IPS-18c (cell line): ENCODE data around the gene XPNPEP1.

Source experiments
- H3K4me3 ChIP-seq: 2 replicates; pipeline ENCODE4 v1.7.0; 2013; ENCODE audit warnings: low read depth, mild to moderate bottlenecking, low read length, moderate library complexity; ENCODE audit not compliant: insufficient read depth
- H3K9me3 ChIP-seq: one replicate; pipeline ENCODE4 v1.6.1; 2013; ENCODE audit warnings: mild to moderate bottlenecking, low read length, moderate library complexity; ENCODE audit not compliant: control insufficient read depth, insufficient read depth

XPNPEP1 gene

GRCh38 chr10:109922976-109923921 is at the start of gene XPNPEP1:
TSS of gene XPNPEP1 (minus strand) at chr10:109923511. CDS start at chr10:109923433, 78 bp downstream.
- H3K4me3 ChIP-seq: peak within 1 kb of the TSS; percentile 87
- H3K9me3 ChIP-seq: no peaks in the 10 kb centered on the region

- Histone ChIP-seq H3K4me3 (no peak overlapping the region), H3K9me3 (no peaks in the 10 kb centered on the region)
Observed at GRCh38 chr10:109972372-109973001, 49.2 kb upstream of the XPNPEP1 start.

- Histone ChIP-seq H3K4me3 (no peak overlapping the region), H3K9me3 (no peaks in the 10 kb centered on the region)
Observed at GRCh38 chr10:109971634-109972033, 48.3 kb upstream of the XPNPEP1 start.

GRCh38 chr10:109969760-109970346 is 46.5 kb upstream of the XPNPEP1 start:
- H3K4me3 ChIP-seq: no peak overlapping the region

GRCh38 chr10:109968953-109969759 is 45.8 kb upstream of the XPNPEP1 start:
- H3K4me3 ChIP-seq: no peak overlapping the region
- no peaks in the 10 kb centered on the region for H3K9me3 ChIP-seq

More at GRCh38 chr10:109969760-109970346, 46.5 kb upstream of the XPNPEP1 start:
- H3K9me3 ChIP-seq: no peaks in the 10 kb centered on the region

- Histone ChIP-seq H3K4me3 (no peak overlapping the region), H3K9me3 (no peaks in the 10 kb centered on the region)
Observed at GRCh38 chr10:109967739-109968088, 44.4 kb upstream of the XPNPEP1 start.

GRCh38 chr10:109966961-109967738 is 43.8 kb upstream of the XPNPEP1 start:
- no peak overlapping the region for H3K4me3 ChIP-seq
- H3K9me3 ChIP-seq: no peaks in the 10 kb centered on the region

- Histone ChIP-seq H3K9me3 (no peaks in the 10 kb centered on the region), H3K4me3 (no peak overlapping the region)
Observed at GRCh38 chr10:109964318-109964717, 41.0 kb upstream of the XPNPEP1 start.

GRCh38 chr10:109963439-109963838 is 40.1 kb upstream of the XPNPEP1 start:
- H3K4me3 ChIP-seq: no peak overlapping the region
- no peaks in the 10 kb centered on the region for H3K9me3 ChIP-seq

GRCh38 chr10:109962247-109962646 is 38.9 kb upstream of the XPNPEP1 start:
- Histone ChIP-seq H3K9me3 (no peaks in the 10 kb centered on the region), H3K4me3 (no peak overlapping the region)

- H3K9me3 ChIP-seq: no peaks in the 10 kb centered on the region
- H3K4me3 ChIP-seq: no peak overlapping the region
Observed at GRCh38 chr10:109961174-109962001, 38.1 kb upstream of the XPNPEP1 start.

- no peak overlapping the region for H3K4me3 ChIP-seq
Observed at GRCh38 chr10:109960682-109961081, 37.4 kb upstream of the XPNPEP1 start.

GRCh38 chr10:109959259-109960145 is 36.2 kb upstream of the XPNPEP1 start:
- Histone ChIP-seq H3K4me3 (no peak overlapping the region), H3K9me3 (no peaks in the 10 kb centered on the region)

More at GRCh38 chr10:109960682-109961081, 37.4 kb upstream of the XPNPEP1 start:
- no peaks in the 10 kb centered on the region for H3K9me3 ChIP-seq

GRCh38 chr10:109958059-109958458 is 34.7 kb upstream of the XPNPEP1 start:
- Histone ChIP-seq H3K4me3 (no peak overlapping the region), H3K9me3 (no peaks in the 10 kb centered on the region)
